Measurements from ENCODE around the gene TMEM119.

TMEM119 gene

DNA sequence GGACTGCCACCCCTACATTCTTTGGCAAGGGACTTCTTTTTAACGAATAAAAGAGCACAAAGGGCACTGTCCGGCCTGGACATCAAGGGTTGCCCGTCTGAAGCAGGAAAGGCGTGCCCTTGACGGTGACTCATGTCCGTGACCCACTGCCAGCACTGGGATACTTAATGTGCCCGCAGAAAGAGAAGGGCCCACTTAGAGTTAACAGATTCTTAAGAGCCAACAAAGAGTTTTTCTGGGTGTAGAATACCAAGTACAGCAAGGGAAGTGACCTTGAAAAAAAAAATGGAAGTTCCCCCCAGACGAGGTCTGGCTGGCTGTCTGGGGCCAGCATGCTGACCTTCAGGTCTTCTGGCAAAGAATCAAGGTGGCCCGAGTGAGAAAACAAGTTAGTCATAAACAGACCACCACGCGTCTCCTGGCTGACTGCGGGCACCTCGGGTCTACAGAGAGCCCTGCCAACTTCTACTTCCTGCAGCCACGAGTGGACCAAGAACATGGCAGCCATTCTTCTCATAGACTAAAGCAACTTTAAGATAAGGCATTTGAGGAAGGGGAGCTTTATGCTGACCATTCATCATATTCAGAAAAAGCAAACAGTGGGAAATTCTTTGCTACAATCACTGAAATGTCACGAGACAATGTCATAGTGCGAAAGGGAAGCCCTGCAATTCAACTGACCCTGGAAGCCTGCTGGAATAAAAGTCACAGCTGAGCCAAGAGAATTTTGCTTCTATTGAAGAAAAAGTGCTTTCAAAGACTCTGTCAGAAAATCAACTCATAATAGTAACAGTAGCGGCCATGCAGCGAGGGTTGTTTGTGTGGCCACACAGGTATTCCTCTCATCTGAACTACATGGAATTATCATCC is 46.3 kb upstream of the TMEM119 start:
- H3K4me3 ChIP-seq (replicated peaks; ENCODE audit: low read depth, low read length), result no peak overlapping the region
- no peaks in the 10 kb centered on the region for H3K27me3 ChIP-seq (replicated peaks; ENCODE audit: control insufficient read depth, insufficient read depth, low read length)
- TF ChIP-seq, protein P1, sequence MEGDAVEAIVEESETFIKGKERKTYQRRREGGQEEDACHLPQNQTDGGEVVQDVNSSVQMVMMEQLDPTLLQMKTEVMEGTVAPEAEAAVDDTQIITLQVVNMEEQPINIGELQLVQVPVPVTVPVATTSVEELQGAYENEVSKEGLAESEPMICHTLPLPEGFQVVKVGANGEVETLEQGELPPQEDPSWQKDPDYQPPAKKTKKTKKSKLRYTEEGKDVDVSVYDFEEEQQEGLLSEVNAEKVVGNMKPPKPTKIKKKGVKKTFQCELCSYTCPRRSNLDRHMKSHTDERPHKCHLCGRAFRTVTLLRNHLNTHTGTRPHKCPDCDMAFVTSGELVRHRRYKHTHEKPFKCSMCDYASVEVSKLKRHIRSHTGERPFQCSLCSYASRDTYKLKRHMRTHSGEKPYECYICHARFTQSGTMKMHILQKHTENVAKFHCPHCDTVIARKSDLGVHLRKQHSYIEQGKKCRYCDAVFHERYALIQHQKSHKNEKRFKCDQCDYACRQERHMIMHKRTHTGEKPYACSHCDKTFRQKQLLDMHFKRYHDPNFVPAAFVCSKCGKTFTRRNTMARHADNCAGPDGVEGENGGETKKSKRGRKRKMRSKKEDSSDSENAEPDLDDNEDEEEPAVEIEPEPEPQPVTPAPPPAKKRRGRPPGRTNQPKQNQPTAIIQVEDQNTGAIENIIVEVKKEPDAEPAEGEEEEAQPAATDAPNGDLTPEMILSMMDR (IDR thresholded peaks at IDR 0.05; ENCODE audit: insufficient read depth, low read length, poor library complexity, severe bottlenecking), result no peak
- peaks cover 14% of the 10 kb centered on the region for H3K36me3 ChIP-seq (ENCODE audit: control insufficient read depth, insufficient read depth, low read length)
- no peak for DNase-seq (ENCODE audit: extremely low read depth, insufficient read length)

DNA sequence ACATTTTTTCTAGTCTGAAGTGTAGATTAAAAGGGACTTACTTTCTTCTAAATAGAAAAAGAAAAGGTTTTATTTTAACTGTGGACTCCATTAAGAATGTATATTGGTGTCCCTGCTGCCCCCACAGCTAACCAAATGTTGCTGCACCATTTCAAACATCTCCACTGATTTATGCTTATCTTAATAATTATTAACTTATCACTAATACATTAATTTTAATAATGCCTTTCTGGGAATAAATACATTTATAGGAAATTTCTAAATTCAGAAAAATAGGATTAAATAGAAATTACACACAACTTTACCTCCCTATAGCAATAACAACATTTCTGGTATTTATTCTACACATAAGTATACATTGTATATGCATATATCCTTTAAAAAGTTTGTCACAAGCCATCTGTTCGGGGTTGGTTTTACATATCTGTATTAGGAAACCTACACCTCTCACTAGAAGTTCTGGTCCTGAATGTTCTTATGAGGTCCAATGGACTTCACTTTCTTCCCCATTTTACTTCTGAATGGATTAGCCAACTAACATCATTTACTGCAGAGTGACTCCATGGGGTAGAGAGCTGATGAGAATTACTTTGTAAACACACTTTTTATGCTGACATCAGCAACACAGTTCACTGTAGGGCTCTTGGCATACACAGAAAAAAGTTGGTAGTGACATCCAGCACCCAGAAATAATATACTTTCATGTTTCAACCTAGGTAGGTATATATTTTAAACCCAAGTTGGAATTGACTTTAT is 45.2 kb upstream of the TMEM119 start:
- no peak for DNase-seq (ENCODE audit: extremely low read depth, insufficient read length)
- peaks cover 11% of the 10 kb centered on the region for H3K36me3 ChIP-seq (ENCODE audit: control insufficient read depth, insufficient read depth, low read length)
- TF ChIP-seq, protein P1 (IDR thresholded peaks at IDR 0.05; ENCODE audit: insufficient read depth, low read length, poor library complexity, severe bottlenecking), result no peak
- H3K27me3 ChIP-seq (replicated peaks; ENCODE audit: control insufficient read depth, insufficient read depth, low read length), result no peaks in the 10 kb centered on the region
- H3K4me3 ChIP-seq (replicated peaks; ENCODE audit: low read depth, low read length), result no peak overlapping the region

DNA sequence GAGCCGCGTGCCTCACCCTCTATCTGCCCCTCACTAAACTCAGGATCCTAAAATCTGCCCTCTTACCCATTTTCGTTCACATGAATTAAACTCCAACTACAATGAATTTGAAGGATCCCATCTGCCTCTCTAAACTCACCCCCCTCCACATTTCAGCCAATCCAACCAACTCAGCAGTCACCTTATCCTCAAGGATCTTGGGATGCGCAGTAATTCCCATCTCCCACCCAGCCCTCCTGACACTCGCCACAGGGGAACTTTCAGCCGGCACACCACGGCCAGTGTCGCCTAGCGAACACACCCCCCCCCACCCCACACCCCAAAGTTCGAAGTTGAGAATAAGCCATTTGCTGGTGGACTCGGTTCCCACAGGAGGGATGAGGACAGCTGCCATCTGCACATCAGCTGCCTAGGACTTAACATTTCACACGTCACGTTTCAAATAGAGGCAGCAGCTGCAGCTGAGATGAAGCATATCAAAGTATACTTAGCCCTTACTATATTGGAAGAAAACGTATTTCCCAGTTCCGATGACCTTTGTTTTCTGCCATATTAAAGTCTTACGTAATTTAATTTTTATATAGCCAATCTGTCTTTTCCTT is 44.5 kb upstream of the TMEM119 start:
- H3K4me3 ChIP-seq (replicated peaks; ENCODE audit: low read depth, low read length), result no peak overlapping the region
- TF ChIP-seq, protein P1 (IDR thresholded peaks at IDR 0.05; ENCODE audit: insufficient read depth, low read length, poor library complexity, severe bottlenecking), result no peak
- DNase-seq (ENCODE audit: extremely low read depth, insufficient read length), result no peak

GRCh38 chr12:108641446-108642268 is 43.8 kb upstream of the TMEM119 start:
- DNase-seq (ENCODE audit: extremely low read depth, insufficient read length), result no peak
- no peak overlapping the region for H3K4me3 ChIP-seq (replicated peaks; ENCODE audit: low read depth, low read length)
- peaks cover 8% of the 10 kb centered on the region for H3K36me3 ChIP-seq (ENCODE audit: control insufficient read depth, insufficient read depth, low read length)
- TF ChIP-seq, protein P1 (IDR thresholded peaks at IDR 0.05; ENCODE audit: insufficient read depth, low read length, poor library complexity, severe bottlenecking), result no peak
- H3K27me3 ChIP-seq (replicated peaks; ENCODE audit: control insufficient read depth, insufficient read depth, low read length), result no peaks in the 10 kb centered on the region

More for the DNA sequence above, 44.5 kb upstream of the TMEM119 start:
- Histone ChIP-seq H3K36me3 (ENCODE audit: control insufficient read depth, insufficient read depth, low read length) (peaks cover 8% of the 10 kb centered on the region), H3K27me3 (replicated peaks; ENCODE audit: control insufficient read depth, insufficient read depth, low read length) (no peaks in the 10 kb centered on the region)

DNA sequence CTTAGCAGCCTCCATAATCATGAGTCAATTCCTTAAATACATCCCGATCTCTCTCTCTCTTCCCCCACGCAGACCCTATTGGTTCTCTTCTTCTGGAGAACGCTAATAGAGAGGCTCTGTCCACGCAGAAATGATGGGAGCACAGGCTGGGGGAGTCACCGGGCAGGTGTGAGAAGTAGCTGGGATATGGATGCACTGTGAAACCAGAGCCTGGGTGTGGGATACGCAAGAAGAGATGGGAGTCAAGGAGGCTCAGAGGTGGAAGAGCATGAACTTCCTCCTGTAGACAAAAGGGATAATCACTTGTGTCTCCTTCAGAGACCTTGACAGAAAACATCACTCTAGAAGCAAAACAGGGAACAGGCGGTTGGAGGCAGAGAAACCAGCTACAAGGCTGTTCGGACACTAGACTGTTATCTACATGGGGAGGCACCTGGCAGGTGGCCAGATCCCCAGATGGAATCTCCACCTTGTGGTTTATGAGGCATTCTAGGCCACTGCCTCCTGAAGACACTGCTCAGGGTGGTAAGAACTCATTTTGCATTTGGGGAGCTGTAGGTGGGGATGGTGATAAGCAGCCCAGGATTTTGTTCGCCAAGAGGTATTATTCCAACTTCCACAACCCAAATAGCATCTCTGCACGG is 43.0 kb upstream of the TMEM119 start:
- H3K4me3 ChIP-seq (replicated peaks; ENCODE audit: low read depth, low read length), result no peak overlapping the region
- H3K36me3 ChIP-seq (ENCODE audit: control insufficient read depth, insufficient read depth, low read length), result peaks cover 3% of the 10 kb centered on the region
- TF ChIP-seq, protein P1 (IDR thresholded peaks at IDR 0.05; ENCODE audit: insufficient read depth, low read length, poor library complexity, severe bottlenecking), result no peak
- no peaks in the 10 kb centered on the region for H3K27me3 ChIP-seq (replicated peaks; ENCODE audit: control insufficient read depth, insufficient read depth, low read length)
- DNase-seq (ENCODE audit: extremely low read depth, insufficient read length), result no peak

Data from GM06990 (cell line).